HG03469 (cell line): ENCODE data around the gene KCNJ1.

Source experiments
- ATAC-seq: cut with Tn5 transposase; IDR thresholded peaks from one replicate; pipeline ENCODE4 v1.9.1; 2021; ENCODE audit warnings: mild to moderate bottlenecking, moderate library complexity, moderate number of reproducible peaks; ENCODE audit not compliant: unreplicated experiment

Gene KCNJ1

DNA sequence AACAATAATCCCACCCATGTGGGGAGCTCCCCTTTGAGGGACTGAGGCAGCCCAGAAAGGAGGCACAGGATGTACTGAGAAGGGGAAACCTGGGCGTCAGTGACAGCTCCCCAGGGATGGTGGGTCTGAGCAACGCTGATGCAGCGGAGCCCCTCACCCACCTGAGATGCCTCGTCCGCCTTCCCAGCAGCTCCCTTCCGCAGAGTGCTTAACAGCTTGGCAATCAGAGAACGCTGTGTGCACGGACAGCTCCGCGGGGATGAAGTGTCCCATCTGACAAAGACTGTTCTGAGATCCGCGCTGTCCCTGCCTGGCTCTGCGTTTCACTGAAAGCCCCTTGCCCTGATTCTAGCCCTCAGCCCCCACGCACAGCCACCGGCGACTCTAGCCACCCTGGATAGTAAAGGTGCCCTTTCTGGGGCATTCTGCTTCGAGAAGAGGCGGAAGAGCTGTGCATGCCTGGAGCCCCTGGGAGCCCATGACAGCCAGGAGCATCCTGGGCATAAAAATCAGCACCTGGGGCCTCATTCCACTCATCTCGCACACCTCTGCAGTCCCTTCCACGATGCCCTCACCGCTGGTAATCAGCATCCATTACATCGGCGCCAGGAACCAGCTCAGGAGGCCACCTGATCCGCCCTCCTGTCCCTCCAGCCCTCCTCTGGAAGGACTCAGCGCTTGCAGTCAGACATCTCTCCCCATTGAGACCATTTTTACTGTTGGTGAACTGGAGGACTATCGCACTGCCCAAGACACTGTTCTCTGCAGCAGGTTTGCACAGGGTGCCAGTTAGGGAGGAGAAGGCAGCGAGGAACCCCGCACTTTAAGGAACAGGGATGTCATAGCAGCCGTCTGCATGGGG lies 34.8 kb upstream of the KCNJ1 start:
- no peak for ATAC-seq

DNA sequence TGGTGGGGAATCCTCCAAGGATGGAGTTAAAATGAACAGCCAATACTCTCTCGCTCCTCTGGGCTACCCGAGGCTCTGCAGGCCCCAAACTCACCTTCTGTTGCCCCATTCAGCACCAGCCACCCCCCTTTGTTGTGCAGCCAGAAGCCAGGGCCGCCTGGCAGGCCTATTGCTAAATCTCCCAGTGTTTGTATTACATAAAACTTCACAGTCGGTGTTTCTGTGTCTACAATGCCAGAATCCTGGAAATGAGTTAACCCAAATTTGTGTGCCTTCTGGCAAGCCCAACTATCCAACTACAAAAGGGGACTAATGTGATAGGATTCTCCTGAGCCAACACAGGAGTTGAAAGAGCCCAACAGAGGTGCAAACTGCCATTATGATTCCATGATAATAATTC lies 33.4 kb upstream of the KCNJ1 start:
- no peak for ATAC-seq

DNA sequence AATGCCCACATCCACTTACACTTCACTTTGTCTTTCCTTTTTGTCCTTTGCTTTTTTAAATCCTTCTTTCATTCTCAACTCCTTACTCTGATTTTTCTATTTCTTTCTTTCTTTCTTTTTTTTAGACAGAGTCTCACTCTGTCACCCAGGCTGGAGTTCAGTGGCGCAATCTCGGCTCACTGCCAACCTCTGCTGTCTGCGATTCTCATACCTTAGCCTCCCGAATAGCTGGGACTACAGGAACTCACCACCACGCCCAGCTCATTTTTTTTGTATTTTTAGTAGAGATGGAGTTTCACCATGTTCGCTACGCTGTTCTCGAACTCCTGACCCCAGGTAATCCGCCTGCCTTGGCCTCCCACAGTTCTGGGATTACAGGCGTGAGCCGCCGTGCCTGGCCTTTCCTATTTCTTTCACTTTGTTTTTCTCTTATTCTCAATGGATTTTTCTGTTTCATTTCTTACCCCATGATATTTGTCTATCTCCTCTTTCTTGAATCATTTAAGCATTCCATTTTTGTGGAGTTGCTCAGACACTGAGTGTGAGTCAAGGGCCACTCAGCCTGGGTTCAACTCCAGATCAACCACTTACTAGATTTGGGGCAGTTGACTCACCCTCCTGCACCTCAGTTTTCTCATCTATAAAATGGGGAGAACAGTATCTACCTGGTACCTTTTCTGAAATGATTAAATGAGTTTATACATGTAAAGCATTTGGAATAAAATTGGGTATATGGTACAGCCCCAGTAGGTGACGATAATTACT lies 31.7 kb upstream of the KCNJ1 start:
- no peak for ATAC-seq

DNA sequence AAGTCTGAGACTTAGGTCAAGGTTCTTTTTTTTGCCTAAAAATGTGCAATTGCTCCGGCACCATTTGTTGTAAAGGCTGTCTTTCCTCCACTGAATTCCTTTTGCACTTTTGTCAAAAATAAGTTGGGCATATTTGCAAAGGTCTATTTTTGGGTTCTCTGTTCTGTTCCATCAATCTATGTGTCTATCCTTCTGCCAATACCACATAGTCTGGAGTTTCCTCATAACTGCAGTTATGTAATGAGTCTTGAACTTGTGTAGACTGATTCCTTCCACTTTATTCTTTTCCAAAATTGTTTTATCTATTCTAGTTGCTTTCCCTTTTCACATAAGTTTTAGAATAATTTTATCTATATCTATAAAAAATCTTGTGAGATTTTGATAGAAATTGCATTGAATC lies 30.7 kb upstream of the KCNJ1 start:
- ATAC-seq: no peak

DNA sequence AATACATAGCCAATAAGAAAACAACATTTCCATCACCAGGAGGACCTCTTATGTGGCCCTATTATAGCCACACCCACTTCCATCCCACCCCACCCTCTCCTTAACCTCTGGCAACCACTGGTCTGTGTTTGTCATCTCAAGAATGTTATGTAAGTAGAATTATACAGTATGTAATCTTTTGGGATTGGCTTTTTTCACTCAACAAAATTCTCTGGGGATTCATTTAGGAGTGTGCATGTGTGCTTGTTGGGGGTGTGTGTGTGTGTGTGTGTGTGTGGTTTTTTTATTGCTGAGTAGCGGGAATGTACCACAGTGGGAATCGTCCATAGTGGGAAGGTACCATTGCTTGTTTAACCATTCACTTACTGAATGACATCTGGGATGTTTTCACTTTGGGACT lies 29.3 kb upstream of the KCNJ1 start:
- no peak for ATAC-seq

DNA sequence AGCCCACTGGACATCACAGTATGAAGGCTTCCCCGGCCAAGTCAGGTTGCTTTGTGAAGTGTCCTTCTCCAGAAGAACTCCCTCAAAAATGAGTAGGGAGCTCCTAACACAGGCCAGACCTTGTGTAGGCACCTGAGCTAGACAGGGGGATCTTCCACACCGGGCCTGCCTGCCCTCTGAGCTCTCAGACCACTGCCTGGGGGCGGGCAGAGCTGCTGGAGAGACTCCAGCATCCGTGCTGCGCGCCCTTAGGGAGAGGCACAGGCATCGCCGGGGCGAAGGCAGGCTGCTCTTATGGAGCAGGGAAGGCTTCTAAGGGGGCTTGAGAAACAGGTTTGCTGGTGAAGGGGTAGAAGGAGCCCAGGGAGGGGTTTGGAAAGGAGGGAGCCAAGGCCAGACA lies 28.4 kb upstream of the KCNJ1 start:
- no peak for ATAC-seq

DNA sequence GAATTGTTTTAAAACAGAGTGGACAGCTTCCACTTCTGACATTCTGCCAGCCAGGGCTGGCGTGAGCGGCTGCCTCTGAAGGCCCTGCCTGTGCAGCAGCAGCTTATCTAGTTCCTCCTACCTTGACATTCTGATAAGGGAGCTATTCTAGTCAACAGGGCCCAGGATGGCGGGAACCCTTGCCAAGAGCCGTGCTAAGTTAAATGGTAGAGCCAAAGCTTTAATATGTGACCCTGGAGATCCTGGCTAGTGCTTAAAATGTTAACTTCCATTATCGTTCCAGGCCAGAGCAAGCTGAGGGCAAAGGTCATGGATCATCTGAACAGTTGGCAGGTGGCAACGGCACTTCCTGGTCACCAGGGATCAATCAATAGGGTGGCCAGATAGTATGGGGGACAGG lies 27.6 kb upstream of the KCNJ1 start:
- no peak for ATAC-seq

DNA sequence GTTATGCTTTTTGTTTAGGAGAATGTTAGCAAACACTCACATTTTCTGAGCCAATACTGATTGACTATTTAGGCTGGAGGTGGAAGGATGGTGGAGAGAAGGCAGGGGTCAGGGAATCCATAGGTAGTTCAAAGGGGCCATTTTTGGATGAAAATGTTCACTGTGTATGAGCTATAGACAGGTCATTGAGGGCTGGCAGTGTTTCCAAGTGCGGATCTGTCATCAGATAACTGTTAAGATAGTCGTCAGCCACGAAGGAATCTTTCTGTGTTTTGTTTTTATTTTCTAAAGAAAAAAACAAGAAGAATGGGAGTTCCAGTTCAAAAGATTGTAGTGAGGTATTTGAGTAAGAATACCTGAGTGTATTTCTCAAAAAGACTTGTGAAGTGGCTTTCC lies 27.2 kb upstream of the KCNJ1 start:
- ATAC-seq: no peak

DNA sequence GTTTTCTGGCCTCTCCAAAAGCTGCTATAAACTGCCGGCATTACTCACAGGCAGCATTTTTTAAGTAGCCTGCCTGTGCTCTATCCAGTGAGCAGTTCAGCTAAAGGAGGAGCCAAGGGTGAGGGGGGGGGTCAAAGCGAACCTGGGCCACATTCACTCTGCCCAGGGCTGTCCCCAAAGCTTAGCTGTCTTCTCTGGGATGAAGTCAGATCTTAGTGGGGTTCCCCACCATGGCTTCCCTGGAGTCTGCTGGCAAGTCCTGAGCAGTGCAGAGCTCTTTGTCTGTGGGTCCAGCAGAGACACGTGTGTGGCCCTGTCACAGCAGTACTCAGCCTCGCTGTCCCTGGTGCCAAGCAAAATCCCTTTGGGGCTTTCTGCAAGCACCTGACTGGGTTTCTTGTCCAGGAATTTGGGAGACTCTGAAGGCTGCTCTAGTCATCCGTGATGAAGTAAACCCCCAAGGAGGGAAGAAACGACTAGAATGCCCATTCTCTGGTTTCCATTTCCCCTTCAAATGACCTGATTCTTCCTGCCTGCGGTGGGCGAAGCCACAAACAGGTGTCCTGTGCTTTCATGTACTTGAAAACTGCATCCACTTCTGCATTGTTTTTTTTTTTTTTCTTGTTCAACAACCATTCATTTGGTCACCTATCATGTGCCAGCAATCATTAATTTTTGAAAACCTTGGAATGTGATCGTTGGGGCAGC lies 26.6 kb upstream of the KCNJ1 start:
- ATAC-seq: peak; percentile 55

DNA sequence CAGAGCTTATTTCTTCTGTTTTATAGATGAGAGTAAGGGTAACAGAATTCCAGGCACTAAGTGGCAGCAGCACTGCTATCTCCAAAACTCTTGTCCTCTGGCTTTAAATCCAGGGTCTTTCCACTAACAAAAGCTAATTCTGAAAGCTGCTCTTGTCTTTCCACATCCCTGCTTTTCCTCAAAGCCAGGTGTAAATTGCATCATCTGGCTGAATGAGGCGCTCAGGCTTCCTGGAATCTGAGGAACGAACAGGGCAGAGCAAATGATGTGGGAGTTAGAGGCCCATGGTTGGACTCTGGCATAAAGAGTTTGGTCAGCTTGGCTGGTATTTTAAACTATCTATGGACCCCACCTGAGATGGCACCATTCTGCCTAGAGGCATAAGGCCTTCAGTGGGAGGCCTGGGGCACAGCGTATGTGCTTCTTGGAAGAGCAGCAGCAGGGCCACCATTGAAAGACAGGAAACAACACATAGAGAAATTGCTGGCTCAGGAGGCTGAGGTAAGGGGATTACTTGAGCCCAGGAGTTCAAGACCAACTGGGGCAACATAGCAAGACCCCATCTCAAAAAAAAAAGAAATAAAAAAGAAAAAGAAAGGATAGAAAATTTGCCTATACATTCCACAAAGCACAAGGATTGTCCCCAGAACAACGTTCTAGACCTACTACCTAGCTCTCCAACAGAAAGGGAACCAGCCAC lies 25.9 kb upstream of the KCNJ1 start:
- no peak for ATAC-seq

DNA sequence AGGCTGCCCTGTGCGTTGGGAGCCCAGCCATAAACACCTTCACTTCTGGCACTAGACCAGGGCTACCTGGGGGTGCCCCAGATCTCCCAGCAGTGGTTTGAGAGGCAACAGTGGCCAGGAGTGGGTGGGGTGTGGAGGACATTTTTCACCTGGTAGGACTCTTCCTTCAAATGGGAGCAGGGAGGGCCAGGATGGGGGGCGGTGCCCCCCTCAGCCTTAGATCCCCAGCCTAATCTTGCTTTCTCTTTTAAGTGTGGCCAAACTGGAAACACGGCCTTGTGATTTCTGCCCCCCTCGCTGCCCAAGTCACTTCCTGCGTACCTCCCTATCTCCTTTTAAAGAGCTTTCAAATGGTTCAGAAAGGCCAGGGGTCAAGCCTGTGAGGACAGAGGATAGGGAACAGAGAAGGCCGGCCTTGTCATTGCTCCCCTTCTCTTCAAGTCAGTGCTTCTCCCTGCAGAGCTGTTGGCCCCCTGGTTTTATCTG lies 24.9 kb upstream of the KCNJ1 start:
- no peak for ATAC-seq

DNA sequence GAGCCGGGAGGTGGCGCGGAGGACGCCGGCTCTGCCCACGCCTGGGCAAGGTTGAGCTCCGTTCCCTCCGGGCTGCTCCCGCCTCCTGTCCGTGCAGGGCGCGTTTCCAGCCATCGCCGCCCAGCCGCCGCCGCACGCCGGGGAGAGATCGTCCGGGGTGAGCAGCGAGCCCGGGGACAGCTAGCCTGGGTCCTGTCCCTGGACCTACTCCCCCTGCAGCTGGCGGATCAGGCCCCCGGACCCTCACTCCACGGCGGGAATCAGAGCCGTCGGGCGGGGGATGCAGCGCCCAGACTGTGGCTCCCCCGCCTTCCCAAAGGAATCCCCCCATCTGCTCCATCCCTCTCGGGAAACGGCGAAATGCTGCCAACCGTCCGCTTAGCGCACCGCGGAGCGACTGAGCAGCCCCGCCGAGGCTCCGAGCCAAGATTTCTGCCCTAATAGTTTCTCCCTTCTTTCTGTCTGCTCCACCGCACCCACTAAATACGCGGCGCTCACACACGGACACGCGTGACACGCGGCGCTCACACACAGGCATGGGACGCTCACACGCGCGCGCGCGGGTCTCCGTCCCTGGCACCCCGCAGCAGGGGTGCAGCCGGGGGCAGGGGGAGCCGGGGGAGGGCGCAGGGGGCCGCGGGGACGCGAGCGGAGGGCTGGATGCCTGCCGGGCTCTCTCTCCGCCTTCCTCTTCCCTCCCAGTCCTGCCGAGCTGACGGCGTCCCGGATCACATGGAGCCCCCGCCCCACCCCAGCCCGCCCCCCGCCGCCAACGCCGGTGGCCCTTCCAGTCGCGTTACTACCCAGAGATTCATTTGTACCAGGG lies 23.7 kb upstream of the KCNJ1 start, which contains the start of gene KCNJ5:
Gene KCNJ5 (plus strand): TSS at position 814 of the 826 bp plus-strand sequence. CDS start 19,918 bp downstream, outside the sequence.
- no peak for ATAC-seq

DNA sequence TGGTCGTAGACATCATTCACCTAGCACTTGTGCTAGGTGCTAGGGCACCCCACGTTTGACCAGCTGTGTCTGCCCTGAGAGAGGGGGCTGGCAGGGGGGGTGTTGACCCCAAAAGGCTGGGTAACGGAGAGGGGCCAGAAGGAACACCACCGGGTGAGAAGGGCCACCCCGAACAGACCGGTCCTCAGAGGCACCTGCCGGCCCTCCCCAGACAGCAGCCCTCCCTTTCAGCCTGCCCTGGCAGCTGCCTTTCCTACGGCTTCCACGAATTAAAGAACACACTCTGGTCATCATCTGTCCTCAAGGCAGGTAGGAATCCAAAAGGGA lies 23.1 kb upstream of the KCNJ1 start:
- no peak for ATAC-seq

DNA sequence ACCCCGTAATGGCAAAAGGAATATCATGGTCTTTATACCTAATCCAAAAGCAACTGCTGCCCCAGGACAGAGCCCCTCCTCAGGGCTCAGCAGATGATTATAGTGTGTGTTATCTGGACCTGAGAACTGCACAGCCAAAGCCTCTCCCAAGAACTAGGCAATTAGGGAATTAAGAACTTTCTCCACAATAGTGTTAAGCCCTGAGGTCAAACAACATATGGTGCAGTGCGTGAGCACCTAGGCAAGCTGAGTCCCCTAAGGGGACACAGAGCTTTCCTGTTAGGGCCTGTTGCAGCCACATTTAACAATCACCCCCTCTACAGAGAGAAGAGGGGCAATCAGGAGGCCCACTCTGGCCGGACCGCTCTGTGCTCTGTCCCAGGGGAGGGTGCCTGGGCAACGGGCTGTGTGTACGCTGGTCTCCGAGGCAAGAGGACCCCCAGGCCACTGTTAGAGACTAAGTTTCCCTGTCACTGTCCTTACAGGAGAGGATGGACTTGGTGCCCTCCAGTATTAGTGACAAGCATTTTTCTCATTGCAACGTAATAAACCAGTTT lies 22.6 kb upstream of the KCNJ1 start:
- ATAC-seq: no peak

DNA sequence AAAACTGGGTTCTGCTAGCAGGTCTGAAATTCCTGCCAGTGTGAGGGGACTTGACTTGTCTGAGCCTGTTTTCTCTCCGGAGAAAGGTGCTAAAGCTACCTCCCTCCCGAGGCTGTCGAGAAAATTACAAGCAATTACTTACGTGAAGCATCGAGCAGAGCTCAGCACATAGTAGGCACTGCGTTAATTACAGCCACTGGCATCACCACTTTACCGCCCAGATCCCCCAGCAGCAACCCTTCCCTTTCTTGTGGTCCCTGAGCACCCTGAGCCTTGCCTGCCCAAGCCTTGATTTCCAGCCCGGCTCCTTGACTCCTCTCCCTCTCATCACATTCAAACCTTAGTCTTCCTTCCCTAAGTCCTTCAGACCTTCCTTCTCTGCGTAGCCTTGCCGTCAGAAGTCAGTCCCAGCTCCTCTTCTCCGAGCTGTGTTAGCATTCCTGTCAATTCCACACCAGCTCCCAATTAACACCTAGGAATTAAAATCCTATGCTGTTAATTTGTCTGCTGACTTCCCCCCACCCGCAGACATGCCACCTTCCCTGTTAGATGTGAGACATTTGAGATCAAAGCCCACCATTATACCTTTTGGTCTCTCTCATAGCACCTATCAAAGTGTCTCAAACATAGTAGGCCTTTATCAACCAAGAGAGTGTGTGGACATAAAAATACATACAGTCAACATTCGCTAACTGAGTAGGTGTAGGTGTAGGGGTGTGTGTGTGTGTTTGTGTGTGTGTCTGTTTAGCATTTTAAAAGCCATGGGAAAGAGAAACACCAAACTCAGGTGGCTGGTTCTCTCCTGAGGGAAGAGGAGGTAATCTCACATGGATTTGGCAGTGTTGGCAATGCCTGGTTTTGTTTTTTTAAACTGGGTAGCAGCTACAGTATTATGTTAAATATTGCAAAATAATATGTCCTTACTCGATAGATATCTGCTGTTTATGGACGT lies 21.2 kb upstream of the KCNJ1 start:
- no peak for ATAC-seq

DNA sequence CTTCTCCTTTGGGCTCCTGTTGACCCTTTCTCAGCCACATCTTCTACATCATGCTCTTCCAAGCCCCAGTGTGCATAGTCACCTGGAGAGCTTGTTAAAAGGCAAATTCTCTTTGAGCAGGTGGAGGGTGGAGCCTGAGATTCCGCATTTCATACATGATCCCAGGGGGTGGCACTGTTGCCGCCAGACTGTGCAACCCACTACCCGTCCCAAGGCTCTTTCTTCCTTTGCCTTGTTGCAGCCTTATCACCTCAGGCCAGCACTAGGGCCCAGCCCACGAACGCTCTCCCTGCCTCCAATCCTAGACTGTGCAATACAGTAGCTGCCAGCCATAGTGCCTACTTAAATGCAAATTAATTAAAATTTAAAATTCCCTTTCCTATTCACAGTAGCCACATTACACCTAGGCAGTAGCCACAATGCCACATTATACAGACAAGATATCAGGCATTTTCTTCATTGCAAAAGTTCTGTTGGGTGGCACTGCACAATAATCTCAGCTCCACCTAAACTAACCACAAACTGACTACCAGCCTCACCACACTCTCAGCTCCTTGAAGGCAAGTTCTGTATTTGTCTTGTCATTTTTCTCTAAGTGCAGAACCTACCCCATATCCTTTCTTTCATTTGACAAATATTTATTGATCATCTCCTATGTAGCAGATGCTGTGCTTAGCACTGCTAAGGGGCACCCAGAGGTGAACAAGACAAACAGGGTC lies 19.5 kb upstream of the KCNJ1 start:
- no peak for ATAC-seq

DNA sequence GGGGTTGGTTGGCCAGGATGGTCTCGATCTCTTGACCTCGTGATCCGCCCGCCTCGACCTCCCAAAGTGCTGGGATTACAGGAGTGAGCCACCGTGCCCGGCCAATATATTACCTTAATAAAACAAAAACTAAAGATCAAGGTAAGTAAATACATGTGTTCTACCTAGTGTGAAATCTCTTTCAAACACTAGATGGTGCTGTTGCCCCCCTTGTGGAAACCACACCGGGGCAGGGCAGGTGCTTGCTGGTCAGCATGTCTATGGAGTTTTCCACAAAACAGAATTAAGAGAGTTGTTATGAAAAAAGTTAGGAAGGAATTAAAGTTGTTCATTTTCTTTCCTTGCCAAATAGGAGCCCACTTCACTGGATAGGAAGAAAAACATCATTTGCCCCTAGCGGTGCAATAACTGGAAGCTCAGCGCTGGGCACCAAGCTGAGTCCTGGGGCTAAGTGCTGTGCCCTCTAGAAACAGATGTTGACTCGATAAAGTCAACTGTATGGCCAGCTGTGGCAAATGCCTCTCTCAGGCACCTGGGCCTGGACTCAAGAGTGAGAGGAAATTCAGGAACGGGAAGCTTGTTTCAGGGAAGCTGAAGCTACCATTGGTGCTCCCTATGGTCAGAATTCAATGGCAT lies 17.7 kb upstream of the KCNJ1 start:
- peak; percentile 88 for ATAC-seq
